A549 (cell line): ENCODE measurements around the gene MBP. TPM values are rescaled to one million over a fixed set of nuclear protein-coding genes. Genes with fewer than 3 reads are reported as not detected.

Experiments used
- ATAC-seq, 2 experiments: fragments of 200-7000 bp in 1 of 2; fragments of >200 bp in 1 of 2; cut with Nextera tagmentation in 1 of 2; cut with Tn5 transposase in 1 of 2; 3 replicates each; pipeline versions ENCODE4 v1.8.0 to v1.9.1; 2018 to 2020; ENCODE audit warnings: mild to moderate bottlenecking in 1 of 2, moderate library complexity in 1 of 2
- CTCF ChIA-PET: fragments of 300-600 bp; sonication (Branson Sonifier 250); formaldehyde crosslinking; extraction: SDS; loops from one replicate; lab custom pipeline; 2021; ENCODE audit warnings: antibody characterized with exemption, inconsistent platforms; lab: Yijun Ruan, JAX
- POLR2A ChIA-PET: fragments of 350-600 bp; formaldehyde crosslinking; extraction: SDS; loops from one replicate; lab custom pipeline; 2021; ENCODE audit warnings: antibody characterized with exemption, inconsistent platforms; lab: Yijun Ruan, JAX
- DNase-seq, 2 experiments: peaks; one replicate each; pipeline versions ENCODE4 v3.0.0 to v3.0.0-alpha.2; 2011 to 2016; ENCODE audit warnings: low read depth in 1 of 2, low spot score in 1 of 2
- FAIRE-seq: peaks from 2 replicates; lab custom pipeline; 2011; peaks lifted over from hg19 to GRCh38; lab: Jason Lieb, UNC
- H3K27ac ChIP-seq, 2 experiments: fragments of >200 bp; sonication (Bioruptor Twin); formaldehyde crosslinking; 3 replicates each; pipeline ENCODE4 v1.5.1; 2016 to 2017
- H3K4me1 ChIP-seq: fragments of >200 bp; sonication (Bioruptor Twin); formaldehyde crosslinking; 3 replicates; pipeline ENCODE4 v1.6.1; 2016
- H3K4me2 ChIP-seq: fragments of >200 bp; sonication (Bioruptor Twin); formaldehyde crosslinking; 3 replicates; pipeline ENCODE4 v1.6.1; 2016
- H3K4me3 ChIP-seq: fragments of >200 bp; sonication (Bioruptor Twin); formaldehyde crosslinking; 3 replicates; pipeline ENCODE4 v1.5.1; 2016
- H3K9me3 ChIP-seq: fragments of >200 bp; sonication (Bioruptor Twin); formaldehyde crosslinking; 3 replicates; pipeline ENCODE4 v1.6.1; 2016
- BCL3 ChIP-seq: fragments of >200 bp; sonication (Bioruptor Twin); formaldehyde crosslinking; IDR thresholded peaks from 3 replicates; pipeline ENCODE4 v1.6.1; 2016
- CBX8 ChIP-seq: fragments of 200-600 bp; sonication (generic); IDR thresholded peaks from 2 replicates; pipeline ENCODE4 v1.6.1; 2016
- CEBPB ChIP-seq, 2 experiments: fragments of >200 bp in 1 of 2; sonication (Bioruptor Twin) in 1 of 2; formaldehyde crosslinking in 1 of 2; IDR thresholded peaks; 2 replicates each; pipeline ENCODE4 v1.6.1; 2012 to 2016
- EHMT2 ChIP-seq: fragments of 200-600 bp; sonication (generic); IDR thresholded peaks from 2 replicates; pipeline ENCODE4 v1.6.1; 2016; ENCODE audit warnings: antibody characterized with exemption, low read depth, mild to moderate bottlenecking, moderate library complexity
- EP300 ChIP-seq, 2 experiments: fragments of >200 bp; sonication (Bioruptor Twin); formaldehyde crosslinking; IDR thresholded peaks; 2 replicates in 1 of 2; 3 replicates in 1 of 2; pipeline ENCODE4 v1.6.1; 2016 to 2017
- FOSB ChIP-seq: fragments of 250-450 bp; sonication (Bioruptor Pico); IDR thresholded peaks from 2 replicates; pipeline ENCODE4 v1.5.0; 2020; ENCODE audit warnings: mild to moderate bottlenecking, moderate library complexity
- FOSL2 ChIP-seq, 2 experiments: fragments of 450-650 bp in 1 of 2; fragments of >200 bp in 1 of 2; sonication (Bioruptor Twin) in 1 of 2; formaldehyde crosslinking; IDR thresholded peaks; 2 replicates each; pipeline versions ENCODE4 v1.5.0 to v1.6.1; 2016 to 2020; ENCODE audit warnings: mild to moderate bottlenecking in 1 of 2, moderate library complexity in 1 of 2
- FOXS1 ChIP-seq: fragments of 250-450 bp; sonication (Bioruptor Pico); IDR thresholded peaks from 2 replicates; pipeline ENCODE4 v1.5.0; 2020; ENCODE audit warnings: mild to moderate bottlenecking, moderate library complexity
- HOXA7 ChIP-seq: fragments of 250-450 bp; sonication (Bioruptor Pico); IDR thresholded peaks from 2 replicates; pipeline ENCODE4 v1.5.0; 2020; ENCODE audit warnings: mild to moderate bottlenecking, moderate library complexity
- HOXB5 ChIP-seq: fragments of 250-450 bp; sonication (Bioruptor Pico); IDR thresholded peaks from 2 replicates; pipeline ENCODE4 v1.5.0; 2020; ENCODE audit warnings: mild to moderate bottlenecking, moderate library complexity
- JUN ChIP-seq, 2 experiments: fragments of >200 bp; sonication (Bioruptor Twin); formaldehyde crosslinking; IDR thresholded peaks; 2 replicates in 1 of 2; 3 replicates in 1 of 2; pipeline ENCODE4 v1.6.1; 2016 to 2017
- MAFK ChIP-seq: fragments of 450-650 bp; IDR thresholded peaks from 2 replicates; pipeline ENCODE4 v1.6.1; 2014; ENCODE audit not compliant: partially characterized antibody
- MAX ChIP-seq: IDR thresholded peaks from 2 replicates; pipeline ENCODE4 v1.6.1; 2012
- NPAS2 ChIP-seq: fragments of 250-450 bp; sonication (Bioruptor Pico); IDR thresholded peaks from 2 replicates; pipeline ENCODE4 v1.8.0; 2022; ENCODE audit warnings: mild to moderate bottlenecking, moderate library complexity, borderline replicate concordance
- PBX3 ChIP-seq: IDR thresholded peaks from 2 replicates; pipeline ENCODE4 v1.6.1; 2012
- PHF8 ChIP-seq: fragments of 200-600 bp; sonication (generic); IDR thresholded peaks from 2 replicates; pipeline ENCODE4 v1.6.1; 2016; ENCODE audit warnings: low read depth, mild to moderate bottlenecking, antibody characterized with exemption, moderate library complexity, borderline replicate concordance
- REST ChIP-seq: fragments of 200-600 bp; sonication (generic); IDR thresholded peaks from 2 replicates; pipeline ENCODE4 v1.6.1; 2016; ENCODE audit warnings: antibody characterized with exemption, mild to moderate bottlenecking, moderate library complexity
- SMC3 ChIP-seq: fragments of >200 bp; sonication (Bioruptor Twin); formaldehyde crosslinking; IDR thresholded peaks from 3 replicates; pipeline ENCODE4 v1.6.1; 2018; ENCODE audit warnings: inconsistent platforms
- SREBF2 ChIP-seq: fragments of 450-650 bp; IDR thresholded peaks from 2 replicates; pipeline ENCODE4 v1.6.1; 2014; ENCODE audit warnings: mild to moderate bottlenecking, moderate library complexity
- TFCP2L1 ChIP-seq: fragments of 250-450 bp; sonication (Bioruptor Pico); IDR thresholded peaks from 2 replicates; pipeline ENCODE4 v1.5.0; 2021; ENCODE audit warnings: mild to moderate bottlenecking
- ZC3H11A ChIP-seq: fragments of 450-650 bp; IDR thresholded peaks from 2 replicates; pipeline ENCODE4 v1.6.1; 2014; ENCODE audit warnings: antibody characterized with exemption, mild to moderate bottlenecking
- ZNF302 ChIP-seq: fragments of 250-450 bp; sonication (Bioruptor Pico); IDR thresholded peaks from 2 replicates; pipeline ENCODE4 v1.9.0; 2021; ENCODE audit warnings: inconsistent platforms, mild to moderate bottlenecking, moderate library complexity
- WGBS: methylation state at CpG from one replicate; pipeline ENCODE4 v1.1.6; 2017; ENCODE audit errors: missing lambda C conversion rate; 5-methylcytosine and 5-hydroxymethylcytosine counted together
- polyA plus RNA-seq, 4 experiments: library from polyadenylated mRNA; depleted of rRNA in 3 of 4; stranded (reverse); fragments of >200 nt; fragmentation: RNase III in 1 of 4; extraction: RNeasy Plus Mini Kit Qiagen cat#74134 plus additional on column Dnase treatment in 1 of 4; gene quantifications; 2 replicates in 3 of 4; 3 replicates in 1 of 4; pipeline ENCODE4 v1.2.3, GENCODE V29; 2011 to 2017

MBP gene
- polyA plus RNA-seq, 2 of the 4 experiments (the other 2 are of a cell fraction) = 8.6 to 33.1 TPM

GRCh38 chr18:77103187-77103850, 29.3 kb downstream of the MBP start:
- H3K9me3 ChIP-seq = no peaks in the 10 kb centered on the region
- FAIRE-seq = no peak
- peaks cover 66% of the 10 kb centered on the region for H3K4me1 ChIP-seq
- ATAC-seq = no peak
- WGBS = 79% methylated on average over 14 of the region's 14 CpGs
- ChIA-PET CTCF (no interaction called here), POLR2A (interaction anchor here (1.9 to 2.0 kb wide), 3 partner anchors 11 to 38 kb away, joined by 8 to 13 read pairs (median 13); no protein-coding TSS in a partner anchor)
- TF ChIP-seq FOSL2 (IDR thresholded peaks at IDR 0.05) = no peak
- TF ChIP-seq FOSL2 (CRISPR knock-in tag; IDR thresholded peaks at IDR 0.05) = no peak
- TF ChIP-seq EHMT2 = no peak
- TF ChIP-seq SREBF2 = no peak
- no peak for TF ChIP-seq FOSB (CRISPR knock-in tag)
- no peak for TF ChIP-seq NPAS2 (CRISPR knock-in tag)
- TF ChIP-seq BCL3 = no peak
- no peak for TF ChIP-seq HOXA7 (CRISPR knock-in tag)
- TF ChIP-seq PHF8 = no peak
- TF ChIP-seq PBX3 = no peak
- no peak for TF ChIP-seq ZNF302 (CRISPR knock-in tag)
- no peak for DNase-seq
- no peak overlapping the region for H3K4me3 ChIP-seq
- peak overlapping the region; percentile 96 to 97 for H3K27ac ChIP-seq
- H3K4me2 ChIP-seq = peak overlapping the region; percentile 98

- peak overlapping the region; percentile 96 to 97 for H3K27ac ChIP-seq
- ChIA-PET POLR2A (interaction anchor here (1.0 to 2.0 kb wide), 6 partner anchors 12 to 37 kb away, joined by 4 to 13 read pairs (median 7); no protein-coding TSS in a partner anchor), CTCF (interaction anchor here (0.7 to 1.4 kb wide), 2 partner anchors 12 to 110 kb away, joined by 3 to 5 read pairs; no protein-coding TSS in a partner anchor)
- ATAC-seq (no peak; a peak in 1 of 6 replicates), FAIRE-seq (no peak), DNase-seq (no peak)
- H3K4me2 ChIP-seq = peak overlapping the region; percentile 98
- TF ChIP-seq FOXS1 (no peak), EP300 (IDR thresholded peaks at IDR 0.05) (no peak), FOSL2 (IDR thresholded peaks at IDR 0.05) (no peak), FOSL2 (CRISPR knock-in tag; IDR thresholded peaks at IDR 0.05) (peak; percentile 39; the same call in 1 of the 2 replicates)
- H3K4me1 ChIP-seq = peaks cover 62% of the 10 kb centered on the region
- no peaks in the 10 kb centered on the region for H3K9me3 ChIP-seq
- H3K4me3 ChIP-seq = peak overlapping the region; percentile 19
- WGBS = 4% methylated on average over 3 of the region's 3 CpGs
Measured at GRCh38 chr18:77102259-77103040, 30.1 kb downstream of the MBP start.

GRCh38 chr18:77101410-77102258, 30.9 kb downstream of the MBP start:
- WGBS = 3% methylated on average over 16 of the region's 16 CpGs
- peak overlapping the region; percentile 98 for H3K4me2 ChIP-seq
- ATAC-seq (peak; percentile 94 to 95), FAIRE-seq (peak; percentile 80), DNase-seq (peak; percentile 86 to 90)
- peak overlapping the region; percentile 19 for H3K4me3 ChIP-seq
- H3K4me1 ChIP-seq = peaks cover 57% of the 10 kb centered on the region
- no peaks in the 10 kb centered on the region for H3K9me3 ChIP-seq
- H3K27ac ChIP-seq = peak overlapping the region; percentile 96 to 97
- CTCF ChIA-PET = interaction anchor here (0.7 to 1.4 kb wide), 2 partner anchors 13 to 110 kb away, joined by 3 to 5 read pairs; no protein-coding TSS in a partner anchor
- POLR2A ChIA-PET = interaction anchor here (1.0 to 2.0 kb wide), 6 partner anchors 13 to 36 kb away, joined by 4 to 13 read pairs (median 7); no protein-coding TSS in a partner anchor
- TF ChIP-seq REST (no peak), FOSL2 (IDR thresholded peaks at IDR 0.05) (peak; percentile 69), FOSL2 (CRISPR knock-in tag; IDR thresholded peaks at IDR 0.05) (peak; percentile 76), ZC3H11A (no peak), CEBPB (IDR thresholded peaks at IDR 0.05) (peak in 1 of 2 experiments; percentile 72; a peak in 1 of 4 replicates), SMC3 (peak; percentile 11; the same call in 1 of the 3 replicates), ZNF302 (CRISPR knock-in tag) (no peak), MAX (peak; percentile 57), JUN (IDR thresholded peaks at IDR 0.05) (peak; percentile 47 to 55; a peak in 1 of 5 replicates), TFCP2L1 (CRISPR knock-in tag) (no peak), MAFK (peak; percentile 52), CBX8 (no peak), HOXB5 (CRISPR knock-in tag) (no peak)
